Measurements from ENCODE around the gene BDKRB2.
A peak's percentile ranks its signal among the peaks of the same experiment; 100 is the strongest.

The BDKRB2 gene

GRCh38 chr14:96173636-96174475 lies 30.8 kb upstream of the BDKRB2 start:
- no peaks in the 10 kb centered on the region for H3K36me3 ChIP-seq
- no peaks in the 10 kb centered on the region for H3K9me3 ChIP-seq (ENCODE audit: severe bottlenecking)
- no peak overlapping the region for H3K27ac ChIP-seq
- peak; percentile 36 for TF ChIP-seq CTCF (IDR thresholded peaks at IDR 0.05; ENCODE audit: low read depth, low read length)
- H3K27me3 ChIP-seq (ENCODE audit: insufficient read depth, low read depth, severe bottlenecking) = no peaks in the 10 kb centered on the region
- peak; percentile 17 for DNase-seq
- H3K4me3 ChIP-seq (ENCODE audit: low read depth, low read length) = no peak overlapping the region

- H3K4me3 ChIP-seq (ENCODE audit: low read depth, low read length) = no peak overlapping the region
- H3K27ac ChIP-seq = no peak overlapping the region
These were observed 28.4 kb upstream of the BDKRB2 start for GRCh38 chr14:96176275-96176674.

GRCh38 chr14:96176811-96177211 lies 27.8 kb upstream of the BDKRB2 start:
- no peak overlapping the region for H3K27ac ChIP-seq
- peaks cover 4% of the 10 kb centered on the region for H3K9me3 ChIP-seq (ENCODE audit: severe bottlenecking)
- no peaks in the 10 kb centered on the region for H3K36me3 ChIP-seq
- no peak for DNase-seq
- no peak for TF ChIP-seq CTCF (IDR thresholded peaks at IDR 0.05; ENCODE audit: low read depth, low read length)
- H3K4me3 ChIP-seq (ENCODE audit: low read depth, low read length) = no peak overlapping the region
- no peaks in the 10 kb centered on the region for H3K27me3 ChIP-seq (ENCODE audit: insufficient read depth, low read depth, severe bottlenecking)

More at GRCh38 chr14:96176275-96176674, 28.4 kb upstream of the BDKRB2 start:
- Histone ChIP-seq H3K36me3 (no peaks in the 10 kb centered on the region), H3K27me3 (ENCODE audit: insufficient read depth, low read depth, severe bottlenecking) (no peaks in the 10 kb centered on the region), H3K9me3 (ENCODE audit: severe bottlenecking) (peaks cover 4% of the 10 kb centered on the region)
- no peak for TF ChIP-seq CTCF (IDR thresholded peaks at IDR 0.05; ENCODE audit: low read depth, low read length)
- DNase-seq = no peak

- DNase-seq = no peak
- Histone ChIP-seq H3K9me3 (ENCODE audit: severe bottlenecking) (peaks cover 4% of the 10 kb centered on the region), H3K27me3 (ENCODE audit: insufficient read depth, low read depth, severe bottlenecking) (no peaks in the 10 kb centered on the region), H3K36me3 (no peaks in the 10 kb centered on the region), H3K27ac (no peak overlapping the region), H3K4me3 (ENCODE audit: low read depth, low read length) (no peak overlapping the region)
- no peak for TF ChIP-seq CTCF (IDR thresholded peaks at IDR 0.05; ENCODE audit: low read depth, low read length)
These were observed 26.8 kb upstream of the BDKRB2 start for GRCh38 chr14:96177766-96178375.

GRCh38 chr14:96178461-96179321 lies 25.9 kb upstream of the BDKRB2 start:
- DNase-seq = peak; percentile 42
- peak; percentile 50 for TF ChIP-seq CTCF (IDR thresholded peaks at IDR 0.05; ENCODE audit: low read depth, low read length)
- H3K9me3 ChIP-seq (ENCODE audit: severe bottlenecking) = peaks cover 4% of the 10 kb centered on the region
- no peaks in the 10 kb centered on the region for H3K36me3 ChIP-seq
- H3K27ac ChIP-seq = no peak overlapping the region
- H3K4me3 ChIP-seq (ENCODE audit: low read depth, low read length) = no peak overlapping the region
- no peaks in the 10 kb centered on the region for H3K27me3 ChIP-seq (ENCODE audit: insufficient read depth, low read depth, severe bottlenecking)

All from WERI-Rb-1 (cell line).